H1 (cell line): ENCODE results near the gene SORCS3. TPM values are rescaled to one million over a fixed set of nuclear protein-coding genes. Genes with fewer than 3 reads are reported as not detected.

Experiments used
- SIN3A ChIP-seq, 2 experiments: IDR thresholded peaks in 1 of 2; conservative IDR thresholded peaks in 1 of 2; 2 replicates each; pipeline ENCODE4 v1.6.1; 2011 to 2012; ENCODE audit warnings: low read length in 2 of 2, improper control_type of control experiment in 1 of 2, low read depth in 1 of 2, mild to moderate bottlenecking in 1 of 2
- SIX5 ChIP-seq: IDR thresholded peaks from 2 replicates; pipeline ENCODE4 v1.6.1; 2011; ENCODE audit warnings: mild to moderate bottlenecking, low read depth, low read length
- polyA plus RNA-seq, 7 experiments: library from polyadenylated mRNA; depleted of rRNA in 3 of 7; stranded (reverse) in 5 of 7; unstranded in 2 of 7; fragments of >200 nt in 5 of 7; fragments of 200-250 nt in 2 of 7; gene quantifications; 1 replicate in 5 of 7; 2 replicates in 1 of 7; 4 replicates in 1 of 7; pipeline versions ENCODE4 v1.2.1 to v1.2.3, GENCODE V29; 2011 to 2013; ENCODE audit warnings: missing spikeins in 2 of 7, mixed read lengths in 2 of 7
- total RNA-seq: library from RNA; stranded (reverse); fragmentation: NEBNext Ultra II Directional; extraction: Animal tissue kit (Norgen Biotek cat#: 25700); gene quantifications from 2 replicates; pipeline ENCODE4 v1.2.1, GENCODE V29; 2021
- TF ChIP-seq, protein P1 (sequence below): IDR thresholded peaks from 2 replicates; pipeline ENCODE4 v1.6.1; 2012; ENCODE audit warnings: inconsistent platforms

The SORCS3 gene
- total and polyA plus RNA-seq, 2 of the 8 experiments (the other 6 are each of a cell fraction or from before 2014, with no cell fraction given), result 0.26 to 0.88 TPM

DNA sequence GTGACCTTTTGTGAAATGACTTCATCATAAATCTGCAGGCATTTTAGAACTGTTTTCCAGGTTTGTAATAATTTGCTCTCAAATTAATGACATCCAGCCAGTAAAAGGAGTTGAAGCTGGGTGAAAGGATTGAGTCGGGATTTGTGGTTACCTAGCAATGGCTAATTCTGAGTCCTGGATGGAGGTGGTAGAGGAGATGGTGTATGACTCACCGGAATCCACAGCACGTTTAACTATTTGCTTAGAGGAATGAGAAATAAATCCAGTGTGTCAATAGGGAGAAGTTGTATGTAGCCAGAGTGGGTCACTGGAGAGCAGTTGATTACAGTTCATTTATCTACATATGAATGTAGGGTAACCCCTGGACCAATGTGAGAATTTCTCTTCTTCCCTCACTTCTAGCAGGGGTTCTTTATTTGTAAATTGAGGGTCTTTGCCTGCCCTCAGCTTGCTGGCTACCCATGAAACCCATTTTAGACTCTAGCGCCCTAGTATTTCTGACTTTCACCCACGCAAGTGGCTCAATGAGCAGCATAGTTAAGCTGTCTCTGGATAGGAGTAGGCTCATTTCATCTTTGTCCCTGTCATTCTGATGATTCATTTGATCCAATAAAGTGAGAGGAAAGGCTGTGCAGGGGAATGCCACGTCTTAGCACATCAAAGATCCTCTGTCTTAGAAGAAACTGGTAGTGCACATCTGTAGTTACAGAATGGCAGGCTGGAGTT, 547.8 kb downstream of the SORCS3 start (continued):
- TF ChIP-seq SIN3A (conservative IDR thresholded peaks at IDR 0.05 in 1 of 2, IDR thresholded peaks at IDR 0.05 in 1 of 2; ENCODE audit: low read depth in 1 of 2, low read length in 2 of 2), result no peak
- TF ChIP-seq SIX5, result no peak
- TF ChIP-seq, protein P1, sequence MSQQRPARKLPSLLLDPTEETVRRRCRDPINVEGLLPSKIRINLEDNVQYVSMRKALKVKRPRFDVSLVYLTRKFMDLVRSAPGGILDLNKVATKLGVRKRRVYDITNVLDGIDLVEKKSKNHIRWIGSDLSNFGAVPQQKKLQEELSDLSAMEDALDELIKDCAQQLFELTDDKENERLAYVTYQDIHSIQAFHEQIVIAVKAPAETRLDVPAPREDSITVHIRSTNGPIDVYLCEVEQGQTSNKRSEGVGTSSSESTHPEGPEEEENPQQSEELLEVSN, result no peak
